ENCODE results near the gene SQOR.
A peak's percentile ranks its signal among the peaks of the same experiment; 100 is the strongest.

The SQOR gene

GRCh38 chr15:45664451-45664850, 29.6 kb downstream of the SQOR start:
- no peak for DNase-seq

GRCh38 chr15:45665261-45665660, 30.4 kb downstream of the SQOR start:
- DNase-seq: no peak

- DNase-seq: no peak
Observed at GRCh38 chr15:45666119-45666875, 31.5 kb downstream of the SQOR start.

GRCh38 chr15:45667002-45667401, 32.2 kb downstream of the SQOR start:
- no peak for DNase-seq

- no peak for DNase-seq
Observed at GRCh38 chr15:45668386-45668785, 33.6 kb downstream of the SQOR start.

GRCh38 chr15:45669422-45669821, 34.6 kb downstream of the SQOR start:
- no peak for DNase-seq

- DNase-seq: no peak
Observed at GRCh38 chr15:45670091-45670490, 35.3 kb downstream of the SQOR start.

- DNase-seq: no peak
Observed at GRCh38 chr15:45670511-45670910, 35.7 kb downstream of the SQOR start.

- no peak for DNase-seq
Observed at GRCh38 chr15:45674677-45675076, 39.8 kb downstream of the SQOR start.

- DNase-seq: no peak
Observed at GRCh38 chr15:45677797-45678196, 43.0 kb downstream of the SQOR start.

- no peak for DNase-seq
Observed at GRCh38 chr15:45678459-45679178, 43.8 kb downstream of the SQOR start.

- DNase-seq: no peak
Observed at GRCh38 chr15:45684533-45684932, 49.7 kb downstream of the SQOR start.

GRCh38 chr15:45689616-45690015, 54.8 kb downstream of the SQOR start:
- no peak for DNase-seq

GRCh38 chr15:45690581-45691260, 55.9 kb downstream of the SQOR start:
- DNase-seq: no peak

GRCh38 chr15:45701108-45701507, 66.3 kb downstream of the SQOR start:
- DNase-seq: no peak

GRCh38 chr15:45702041-45702440, 67.2 kb downstream of the SQOR start:
- no peak for DNase-seq

- no peak for DNase-seq
Observed at GRCh38 chr15:45703670-45704328, 69.0 kb downstream of the SQOR start.

GRCh38 chr15:45704329-45705249, 69.8 kb downstream of the SQOR start:
- DNase-seq: no peak

GRCh38 chr15:45705510-45706473, 71.0 kb downstream of the SQOR start:
- peak; percentile 59 for DNase-seq

GRCh38 chr15:45710657-45711056, 75.8 kb downstream of the SQOR start:
- DNase-seq: no peak

Data from NCI-H2107 (cell line).